GM21825 (cell line): ENCODE data around the gene DNM3.
"Not testable (repeated sequence)": the region's sequence is repeated elsewhere in the genome, so short reads cannot be mapped to it uniquely, and the experiment has no call there.

Source experiments
- ATAC-seq: cut with Tn5 transposase; IDR thresholded peaks from one replicate; pipeline ENCODE4 v1.9.1; 2021; ENCODE audit warnings: mild to moderate bottlenecking, moderate library complexity; ENCODE audit not compliant: unreplicated experiment

Gene DNM3

DNA sequence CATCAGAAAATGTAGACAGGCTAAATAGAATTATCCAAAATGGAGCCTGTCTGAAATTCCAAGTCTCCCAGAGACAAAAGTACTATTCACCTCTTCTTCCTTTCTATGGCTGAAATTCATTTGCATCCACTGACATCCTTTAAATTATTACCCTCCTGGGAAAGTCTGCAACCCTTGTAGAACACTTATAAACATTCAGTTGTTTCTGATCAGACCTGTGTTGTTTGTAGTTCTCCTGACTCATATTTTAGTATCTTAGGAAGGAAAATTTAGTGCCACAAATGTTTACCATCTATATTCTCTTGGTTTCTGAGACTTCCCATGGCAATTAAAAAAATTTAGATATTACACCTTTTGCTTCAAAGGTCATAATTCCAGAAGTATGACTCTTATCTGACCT is 509.6 kb downstream of the DNM3 start:
- ATAC-seq, result no peak

- no peak for ATAC-seq
Observed at GRCh38 chr1:172351346-172351745, 510.0 kb downstream of the DNM3 start.

DNA sequence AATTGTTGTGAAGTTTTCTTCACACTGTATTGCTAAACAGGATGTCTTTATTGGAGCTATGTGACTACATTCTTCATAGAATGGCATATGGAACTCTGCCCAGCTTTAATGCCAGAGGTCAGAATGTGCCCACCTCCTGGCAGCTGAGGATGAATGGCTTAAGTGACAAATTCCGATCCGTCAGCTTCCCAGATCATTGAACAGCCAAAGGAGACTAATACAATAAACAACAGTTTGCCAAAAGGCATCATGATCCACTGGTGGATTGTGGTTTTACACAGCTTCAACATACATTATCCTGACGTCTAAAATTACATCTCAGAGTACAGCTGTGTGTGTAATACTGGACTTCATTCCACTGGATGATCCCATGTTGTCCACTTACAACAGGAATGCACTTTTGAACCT is 510.5 kb downstream of the DNM3 start:
- no peak for ATAC-seq

GRCh38 chr1:172352435-172352834 is 511.1 kb downstream of the DNM3 start:
- ATAC-seq, result no peak

- ATAC-seq, result no peak
Observed at GRCh38 chr1:172354291-172355274, 513.3 kb downstream of the DNM3 start.

- no peak for ATAC-seq
Observed at GRCh38 chr1:172356620-172357019, 515.3 kb downstream of the DNM3 start.

DNA sequence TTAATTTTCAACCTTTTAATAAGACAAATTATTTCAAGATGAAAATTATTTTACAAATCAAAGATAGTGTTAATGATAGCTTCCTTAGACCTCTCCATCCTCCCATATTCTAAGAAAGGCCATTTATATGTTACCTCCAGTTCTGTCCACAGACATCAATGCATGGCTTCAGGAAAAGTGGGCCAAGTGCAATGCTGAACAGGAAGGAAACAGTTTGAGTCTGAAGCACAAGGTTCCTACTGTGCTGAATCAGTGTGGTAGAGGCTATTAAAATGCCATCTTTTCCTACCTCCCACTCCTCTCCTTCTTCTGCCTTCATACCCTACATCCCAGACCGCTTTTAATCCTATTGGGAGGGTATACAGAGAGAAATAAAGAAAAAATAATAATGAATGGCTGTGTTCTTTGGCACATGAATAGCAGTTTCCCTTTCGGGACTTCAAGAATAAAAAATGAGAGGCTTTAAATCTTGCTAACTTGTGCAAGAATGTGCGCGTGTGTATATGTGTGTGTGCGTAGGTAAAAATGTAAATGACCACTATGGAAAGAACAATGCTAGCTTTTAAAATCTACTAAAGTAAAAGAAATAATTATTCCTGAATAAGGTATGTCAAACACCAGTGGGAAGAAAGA is 516.6 kb downstream of the DNM3 start:
- peak; percentile 18 for ATAC-seq

- no peak for ATAC-seq
Observed at GRCh38 chr1:172359491-172359999, 518.2 kb downstream of the DNM3 start.

- no peak for ATAC-seq
Observed at GRCh38 chr1:172360511-172360910, 519.2 kb downstream of the DNM3 start.

GRCh38 chr1:172360985-172361384 is 519.7 kb downstream of the DNM3 start:
- no peak for ATAC-seq

DNA sequence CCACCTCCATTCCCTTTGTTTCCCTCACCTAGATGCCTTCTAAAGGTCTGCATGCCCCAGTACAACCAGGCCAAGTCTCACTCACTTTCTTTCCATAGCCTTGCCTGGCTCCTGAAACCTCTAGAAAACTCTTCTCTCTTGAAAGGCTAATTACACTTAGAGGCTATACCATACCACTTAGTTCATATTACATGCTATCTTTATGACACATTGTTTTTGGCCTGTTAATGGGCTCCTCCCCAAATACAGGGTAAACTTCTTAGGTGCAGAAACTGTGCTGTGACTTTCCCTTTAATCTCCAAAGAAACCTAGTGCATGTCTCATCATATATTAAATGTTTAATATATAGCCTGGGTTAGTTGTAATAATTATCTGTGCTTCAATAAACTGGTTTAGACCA is 522.6 kb downstream of the DNM3 start:
- ATAC-seq, result no peak

DNA sequence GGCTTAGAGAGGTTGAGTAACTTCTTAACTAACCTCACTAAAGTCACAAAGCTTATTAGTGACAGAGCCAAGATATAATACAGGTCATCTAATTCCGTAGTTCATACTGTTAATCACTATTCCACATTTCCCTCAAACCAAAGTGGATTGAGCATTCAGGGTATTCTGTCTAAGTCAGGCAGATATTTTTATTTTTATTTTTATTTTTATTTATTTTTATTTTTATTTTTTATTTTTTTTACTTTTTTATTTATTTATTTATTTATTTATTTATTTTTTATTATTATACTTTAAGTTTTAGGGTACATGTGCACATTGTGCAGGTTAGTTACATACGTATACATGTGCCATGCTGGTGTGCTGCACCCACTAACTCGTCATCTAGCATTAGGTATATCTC is 530.3 kb downstream of the DNM3 start:
- ATAC-seq, result not testable (repeated sequence)

DNA sequence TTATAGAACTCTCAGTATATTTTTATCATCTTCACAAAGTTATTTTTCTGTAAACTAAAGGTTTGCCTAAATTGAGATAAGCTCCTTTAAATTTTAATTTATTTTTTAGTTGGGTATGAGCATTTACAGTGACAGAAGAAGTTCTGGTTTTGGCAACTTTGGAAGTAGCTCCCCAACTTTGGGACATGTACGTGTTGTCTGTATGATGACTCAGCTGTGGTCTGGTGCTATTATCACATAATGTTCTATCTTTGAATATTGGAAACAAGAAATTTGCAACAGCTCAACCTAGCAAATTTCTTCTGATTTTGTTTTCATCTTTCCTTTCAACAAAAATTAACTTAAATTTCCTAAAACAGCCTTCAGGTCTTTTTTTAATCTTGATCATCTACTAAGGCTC is 532.6 kb downstream of the DNM3 start:
- no peak for ATAC-seq

- ATAC-seq, result no peak
Observed at GRCh38 chr1:172375211-172375631, 533.9 kb downstream of the DNM3 start.

DNA sequence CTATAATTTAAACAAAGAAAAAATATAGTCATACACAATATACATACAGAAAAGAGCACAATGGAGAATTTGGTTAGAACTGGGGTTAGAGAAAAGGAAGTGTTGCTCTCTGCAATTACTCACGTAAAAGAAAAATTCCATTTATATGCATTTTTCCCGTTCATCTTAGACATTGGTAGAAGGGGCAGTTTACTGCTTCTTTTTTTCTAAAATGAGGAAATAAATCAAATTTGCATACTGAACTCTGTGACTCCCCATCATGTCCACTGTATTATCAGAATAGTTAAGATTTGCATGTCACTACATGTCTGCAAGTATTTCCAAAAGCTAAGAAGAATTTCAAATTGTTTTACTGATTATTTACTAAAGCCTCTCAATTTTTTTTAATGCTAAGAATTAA is 535.1 kb downstream of the DNM3 start:
- ATAC-seq, result no peak

DNA sequence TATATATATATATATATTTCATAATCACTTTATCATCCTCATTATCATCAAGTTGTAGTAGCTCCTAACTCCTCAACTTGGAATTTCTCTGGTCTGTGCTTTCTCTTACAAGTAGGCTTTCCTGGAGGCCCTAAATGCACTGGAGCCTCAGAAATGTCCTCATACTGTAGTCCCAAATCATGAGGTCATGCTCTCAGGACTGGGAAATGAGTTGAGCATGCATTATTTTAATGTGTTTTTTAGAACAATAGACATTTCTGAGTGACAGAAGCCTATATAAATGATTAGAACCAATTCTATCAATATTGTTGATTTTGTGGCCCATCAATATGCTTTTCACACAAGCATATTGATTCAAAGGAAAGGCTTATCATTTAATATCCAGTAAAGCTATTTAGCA is 536.3 kb downstream of the DNM3 start:
- ATAC-seq, result no peak

DNA sequence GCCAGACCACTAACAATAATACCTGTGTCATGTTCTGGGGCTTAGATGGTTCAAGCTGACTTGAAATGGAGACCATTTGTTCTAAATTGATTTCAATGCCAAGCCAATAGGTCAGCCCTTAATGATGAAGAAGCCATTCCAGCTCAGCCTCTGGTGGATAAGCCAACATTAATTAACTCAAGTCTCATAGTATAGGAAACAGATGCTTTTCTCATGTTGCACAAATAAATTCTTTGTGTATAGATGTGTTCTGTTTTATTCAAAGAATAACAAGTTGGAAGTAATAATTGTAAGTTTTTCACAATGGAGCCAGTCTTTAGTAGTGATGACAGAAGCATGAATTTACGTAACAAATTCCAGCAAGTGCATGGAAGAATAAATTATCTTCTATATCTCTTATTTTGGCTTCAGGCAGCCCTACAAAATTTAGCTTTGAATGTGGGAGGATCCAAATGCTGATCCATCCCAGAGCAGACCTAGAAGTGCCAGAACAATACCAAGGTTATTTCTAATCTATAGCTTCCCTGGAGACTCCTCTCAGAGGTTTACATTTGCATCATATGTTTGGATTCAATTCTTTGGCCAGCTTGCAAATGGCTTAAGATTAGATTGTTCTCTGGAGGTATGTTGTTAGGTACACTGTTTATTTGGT is 536.9 kb downstream of the DNM3 start:
- ATAC-seq, result no peak

- ATAC-seq, result peak; percentile 85
Observed at GRCh38 chr1:172380441-172381244, 539.3 kb downstream of the DNM3 start.

DNA sequence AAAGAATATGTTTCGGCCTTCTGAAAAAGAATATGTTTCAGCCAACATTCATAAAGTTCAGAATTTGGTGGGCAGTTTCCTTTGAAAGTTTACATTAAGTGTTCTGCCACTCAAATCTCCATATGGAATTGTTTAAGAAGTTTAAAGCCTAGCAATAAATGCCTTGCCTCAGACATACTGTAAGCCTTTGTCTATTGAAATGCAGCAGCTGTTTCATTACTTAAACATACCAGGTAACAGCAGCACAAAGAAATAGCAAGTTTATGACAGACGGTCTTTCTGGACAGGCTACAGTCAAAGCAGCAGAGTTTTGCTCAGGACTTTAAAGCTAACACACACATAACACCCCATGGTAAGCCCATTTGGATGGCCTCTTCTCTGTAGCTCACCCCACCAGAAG is 540.6 kb downstream of the DNM3 start:
- ATAC-seq, result no peak

- no peak for ATAC-seq
Observed at GRCh38 chr1:172382406-172382805, 541.1 kb downstream of the DNM3 start.

- no peak for ATAC-seq
Observed at GRCh38 chr1:172382990-172383389, 541.7 kb downstream of the DNM3 start.
